ENCODE data around the gene PARN.
"Not testable (repeated sequence)": the region's sequence is repeated elsewhere in the genome, so short reads cannot be mapped to it uniquely, and the experiment has no call there.

The PARN gene

GRCh38 chr16:14632693-14633569 is 2.9 kb upstream of the PARN start, which contains the start of gene BFAR:
Gene BFAR, plus strand, starts transcription at chr16:14632951. Its CDS starts 11,396 bp downstream, at chr16:14644347.
- peak; percentile 99 for DNase-seq (ENCODE audit: low read depth)

GRCh38 chr16:14630620-14631330 is 715 bp upstream of the PARN start:
- not testable (repeated sequence) for DNase-seq (ENCODE audit: low read depth)

- no peak for DNase-seq (ENCODE audit: low read depth)
These were observed 495 bp downstream of the PARN start for GRCh38 chr16:14629612-14629918.

- DNase-seq (ENCODE audit: low read depth) = no peak
These were observed 1.1 kb downstream of the PARN start for GRCh38 chr16:14628806-14629611.

- DNase-seq (ENCODE audit: low read depth) = no peak
These were observed 3.0 kb downstream of the PARN start for GRCh38 chr16:14627078-14627477.

GRCh38 chr16:14618566-14618965 is 11.5 kb downstream of the PARN start:
- DNase-seq (ENCODE audit: low read depth) = no peak

- no peak for DNase-seq (ENCODE audit: low read depth)
These were observed 13.8 kb downstream of the PARN start for GRCh38 chr16:14616280-14616679.

GRCh38 chr16:14613991-14614390 is 16.1 kb downstream of the PARN start:
- no peak for DNase-seq (ENCODE audit: low read depth)

- DNase-seq (ENCODE audit: low read depth) = no peak
These were observed 18.4 kb downstream of the PARN start for GRCh38 chr16:14611660-14612059.

- no peak for DNase-seq (ENCODE audit: low read depth)
These were observed 20.3 kb downstream of the PARN start for GRCh38 chr16:14609716-14610115.

- no peak for DNase-seq (ENCODE audit: low read depth)
These were observed 21.5 kb downstream of the PARN start for GRCh38 chr16:14608604-14609003.

- DNase-seq (ENCODE audit: low read depth) = no peak
These were observed 21.9 kb downstream of the PARN start for GRCh38 chr16:14608111-14608566.

- DNase-seq (ENCODE audit: low read depth) = no peak
These were observed 24.0 kb downstream of the PARN start for GRCh38 chr16:14606102-14606501.

GRCh38 chr16:14602443-14602963 is 27.6 kb downstream of the PARN start:
- DNase-seq (ENCODE audit: low read depth) = no peak

GRCh38 chr16:14600164-14600563 is 29.9 kb downstream of the PARN start:
- no peak for DNase-seq (ENCODE audit: low read depth)

- no peak for DNase-seq (ENCODE audit: low read depth)
These were observed 43.3 kb downstream of the PARN start for GRCh38 chr16:14586637-14587305.

- DNase-seq (ENCODE audit: low read depth) = no peak
These were observed 44.8 kb downstream of the PARN start for GRCh38 chr16:14585287-14585686.

GRCh38 chr16:14580926-14581325 is 49.1 kb downstream of the PARN start:
- DNase-seq (ENCODE audit: low read depth) = not testable (repeated sequence)

- DNase-seq (ENCODE audit: low read depth) = no peak
These were observed 50.8 kb downstream of the PARN start for GRCh38 chr16:14579266-14579665.

- DNase-seq (ENCODE audit: low read depth) = no peak
These were observed 53.5 kb downstream of the PARN start for GRCh38 chr16:14576532-14576931.

- no peak for DNase-seq (ENCODE audit: low read depth)
These were observed 54.0 kb downstream of the PARN start for GRCh38 chr16:14576069-14576468.

Data from activated T-helper 9 cell treated with anti-CD3 and anti-CD28 coated beads, Interleukin-2, amount 50 U/mL, for 16 hours (primary cell).